ENCODE data around the gene LCN15. TPM values are rescaled to one million over a fixed set of nuclear protein-coding genes. Genes with fewer than 3 reads are reported as not detected.

Gene LCN15
- total and polyA plus RNA-seq, 2 of the 13 experiments (the other 11 are each of a cell fraction or from before 2014, with no cell fraction given) = 1.3 to 53.7 TPM

DNA sequence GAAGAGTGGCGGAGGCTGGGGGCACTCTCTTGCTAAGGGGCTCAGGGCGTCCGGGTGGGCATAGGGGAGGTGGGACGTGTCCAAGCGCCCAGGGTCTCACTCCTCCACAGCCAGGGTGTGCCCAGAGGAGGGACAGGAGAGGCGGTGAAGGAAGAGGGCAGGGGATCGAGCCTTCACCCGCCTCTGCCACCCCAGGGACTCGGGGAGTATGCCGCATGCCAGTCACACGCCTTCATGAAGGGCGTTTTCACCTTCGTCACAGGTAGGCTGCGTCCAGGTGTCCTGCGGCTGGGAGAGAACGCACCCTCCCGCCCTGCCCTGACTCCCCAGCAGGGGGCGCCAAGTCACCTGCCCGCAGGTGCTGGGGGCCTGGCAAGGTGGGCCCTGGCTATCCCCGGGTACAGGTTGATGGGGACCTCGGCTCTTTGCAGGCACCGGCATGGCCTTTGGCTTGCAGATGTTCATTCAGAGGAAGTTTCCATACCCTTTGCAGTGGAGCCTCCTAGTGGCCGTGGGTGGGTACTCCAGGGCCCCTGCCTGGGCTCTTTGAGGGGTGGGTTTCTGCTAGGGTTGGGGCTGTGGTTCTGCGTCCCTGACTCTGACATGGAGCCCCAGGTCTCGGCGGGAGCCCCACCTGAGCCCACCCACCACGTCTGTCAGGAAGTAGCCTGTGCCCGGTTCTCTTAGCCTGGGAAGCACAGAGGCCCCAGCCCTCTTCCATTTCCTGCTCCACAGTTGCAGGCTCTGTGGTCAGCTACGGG, 27.4 kb upstream of the LCN15 start (continued):
- TF ChIP-seq ZNF430 (CRISPR knock-in tag; IDR thresholded peaks at IDR 0.05) = 0 out of 2 replicates have a peak, but pooled peaks have one; percentile 32
- TF ChIP-seq IRF2 (CRISPR knock-in tag; IDR thresholded peaks at IDR 0.05) = no peak; the same call in 1 of the 2 replicates
- TF ChIP-seq ZNF577 (CRISPR knock-in tag; IDR thresholded peaks at IDR 0.05; ENCODE audit: borderline replicate concordance, low read depth) = no peak
- TF ChIP-seq HOXA3 (CRISPR knock-in tag; IDR thresholded peaks at IDR 0.05) = 0 out of 2 replicates have a peak, but pooled peaks have one; percentile 22
- no peak for TF ChIP-seq NFRKB (IDR thresholded peaks at IDR 0.05)
- TF ChIP-seq, protein P1, sequence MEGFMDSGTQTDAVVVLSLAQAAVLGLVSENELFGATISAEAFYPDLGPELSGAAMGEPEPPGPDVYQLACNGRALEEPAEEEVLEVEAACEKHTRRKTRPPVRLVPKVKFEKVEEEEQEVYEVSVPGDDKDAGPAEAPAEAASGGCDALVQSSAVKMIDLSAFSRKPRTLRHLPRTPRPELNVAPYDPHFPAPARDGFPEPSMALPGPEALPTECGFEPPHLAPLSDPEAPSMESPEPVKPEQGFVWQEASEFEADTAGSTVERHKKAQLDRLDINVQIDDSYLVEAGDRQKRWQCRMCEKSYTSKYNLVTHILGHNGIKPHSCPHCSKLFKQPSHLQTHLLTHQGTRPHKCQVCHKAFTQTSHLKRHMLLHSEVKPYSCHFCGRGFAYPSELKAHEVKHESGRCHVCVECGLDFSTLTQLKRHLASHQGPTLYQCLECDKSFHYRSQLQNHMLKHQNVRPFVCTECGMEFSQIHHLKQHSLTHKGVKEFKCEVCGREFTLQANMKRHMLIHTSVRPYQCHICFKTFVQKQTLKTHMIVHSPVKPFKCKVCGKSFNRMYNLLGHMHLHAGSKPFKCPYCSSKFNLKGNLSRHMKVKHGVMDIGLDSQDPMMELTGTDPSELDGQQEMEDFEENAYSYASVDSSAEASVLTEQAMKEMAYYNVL (CRISPR knock-in tag; IDR thresholded peaks at IDR 0.05; ENCODE audit: borderline replicate concordance) = 0 out of 2 replicates have a peak, but pooled peaks have one; percentile 56
- TF ChIP-seq, protein P2, sequence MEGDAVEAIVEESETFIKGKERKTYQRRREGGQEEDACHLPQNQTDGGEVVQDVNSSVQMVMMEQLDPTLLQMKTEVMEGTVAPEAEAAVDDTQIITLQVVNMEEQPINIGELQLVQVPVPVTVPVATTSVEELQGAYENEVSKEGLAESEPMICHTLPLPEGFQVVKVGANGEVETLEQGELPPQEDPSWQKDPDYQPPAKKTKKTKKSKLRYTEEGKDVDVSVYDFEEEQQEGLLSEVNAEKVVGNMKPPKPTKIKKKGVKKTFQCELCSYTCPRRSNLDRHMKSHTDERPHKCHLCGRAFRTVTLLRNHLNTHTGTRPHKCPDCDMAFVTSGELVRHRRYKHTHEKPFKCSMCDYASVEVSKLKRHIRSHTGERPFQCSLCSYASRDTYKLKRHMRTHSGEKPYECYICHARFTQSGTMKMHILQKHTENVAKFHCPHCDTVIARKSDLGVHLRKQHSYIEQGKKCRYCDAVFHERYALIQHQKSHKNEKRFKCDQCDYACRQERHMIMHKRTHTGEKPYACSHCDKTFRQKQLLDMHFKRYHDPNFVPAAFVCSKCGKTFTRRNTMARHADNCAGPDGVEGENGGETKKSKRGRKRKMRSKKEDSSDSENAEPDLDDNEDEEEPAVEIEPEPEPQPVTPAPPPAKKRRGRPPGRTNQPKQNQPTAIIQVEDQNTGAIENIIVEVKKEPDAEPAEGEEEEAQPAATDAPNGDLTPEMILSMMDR (CRISPR knock-in tag; IDR thresholded peaks at IDR 0.05) = peak; percentile 95
- TF ChIP-seq RARA (CRISPR knock-in tag; IDR thresholded peaks at IDR 0.05) = no peak
- peak; percentile 51; the same call in 1 of the 2 replicates for TF ChIP-seq GATAD2A (CRISPR knock-in tag; IDR thresholded peaks at IDR 0.05)
- TF ChIP-seq MYC (CRISPR knock-in tag; IDR thresholded peaks at IDR 0.05; ENCODE audit: borderline replicate concordance) = 0 out of 2 replicates have a peak, but pooled peaks have one; percentile 60
- TF ChIP-seq ZNF530 (CRISPR knock-in tag; IDR thresholded peaks at IDR 0.05; ENCODE audit: low read depth) = no peak
- TF ChIP-seq FOSL1 (CRISPR knock-in tag; IDR thresholded peaks at IDR 0.05; ENCODE audit: borderline replicate concordance) = no peak
- peak; percentile 31; the same call in 1 of the 2 replicates for TF ChIP-seq GATAD1 (CRISPR knock-in tag; IDR thresholded peaks at IDR 0.05)
- TF ChIP-seq FOXK1 (CRISPR knock-in tag; IDR thresholded peaks at IDR 0.05; ENCODE audit: borderline replicate concordance, low read depth) = no peak
- TF ChIP-seq ZNF34 (CRISPR knock-in tag; IDR thresholded peaks at IDR 0.05; ENCODE audit: borderline replicate concordance) = no peak
- peak; percentile 50 for TF ChIP-seq PHF8 (CRISPR knock-in tag; IDR thresholded peaks at IDR 0.05)
- TF ChIP-seq SRSF1 (optimal IDR thresholded peaks at IDR 0.05; ENCODE audit: low read depth, low read length) = no peak
- TF ChIP-seq BORCS8-MEF2B (CRISPR knock-in tag; IDR thresholded peaks at IDR 0.05) = no peak
- TF ChIP-seq, protein P3, sequence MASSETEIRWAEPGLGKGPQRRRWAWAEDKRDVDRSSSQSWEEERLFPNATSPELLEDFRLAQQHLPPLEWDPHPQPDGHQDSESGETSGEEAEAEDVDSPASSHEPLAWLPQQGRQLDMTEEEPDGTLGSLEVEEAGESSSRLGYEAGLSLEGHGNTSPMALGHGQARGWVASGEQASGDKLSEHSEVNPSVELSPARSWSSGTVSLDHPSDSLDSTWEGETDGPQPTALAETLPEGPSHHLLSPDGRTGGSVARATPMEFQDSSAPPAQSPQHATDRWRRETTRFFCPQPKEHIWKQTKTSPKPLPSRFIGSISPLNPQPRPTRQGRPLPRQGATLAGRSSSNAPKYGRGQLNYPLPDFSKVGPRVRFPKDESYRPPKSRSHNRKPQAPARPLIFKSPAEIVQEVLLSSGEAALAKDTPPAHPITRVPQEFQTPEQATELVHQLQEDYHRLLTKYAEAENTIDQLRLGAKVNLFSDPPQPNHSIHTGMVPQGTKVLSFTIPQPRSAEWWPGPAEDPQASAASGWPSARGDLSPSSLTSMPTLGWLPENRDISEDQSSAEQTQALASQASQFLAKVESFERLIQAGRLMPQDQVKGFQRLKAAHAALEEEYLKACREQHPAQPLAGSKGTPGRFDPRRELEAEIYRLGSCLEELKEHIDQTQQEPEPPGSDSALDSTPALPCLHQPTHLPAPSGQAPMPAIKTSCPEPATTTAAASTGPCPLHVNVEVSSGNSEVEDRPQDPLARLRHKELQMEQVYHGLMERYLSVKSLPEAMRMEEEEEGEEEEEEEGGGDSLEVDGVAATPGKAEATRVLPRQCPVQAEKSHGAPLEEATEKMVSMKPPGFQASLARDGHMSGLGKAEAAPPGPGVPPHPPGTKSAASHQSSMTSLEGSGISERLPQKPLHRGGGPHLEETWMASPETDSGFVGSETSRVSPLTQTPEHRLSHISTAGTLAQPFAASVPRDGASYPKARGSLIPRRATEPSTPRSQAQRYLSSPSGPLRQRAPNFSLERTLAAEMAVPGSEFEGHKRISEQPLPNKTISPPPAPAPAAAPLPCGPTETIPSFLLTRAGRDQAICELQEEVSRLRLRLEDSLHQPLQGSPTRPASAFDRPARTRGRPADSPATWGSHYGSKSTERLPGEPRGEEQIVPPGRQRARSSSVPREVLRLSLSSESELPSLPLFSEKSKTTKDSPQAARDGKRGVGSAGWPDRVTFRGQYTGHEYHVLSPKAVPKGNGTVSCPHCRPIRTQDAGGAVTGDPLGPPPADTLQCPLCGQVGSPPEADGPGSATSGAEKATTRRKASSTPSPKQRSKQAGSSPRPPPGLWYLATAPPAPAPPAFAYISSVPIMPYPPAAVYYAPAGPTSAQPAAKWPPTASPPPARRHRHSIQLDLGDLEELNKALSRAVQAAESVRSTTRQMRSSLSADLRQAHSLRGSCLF (CRISPR knock-in tag; IDR thresholded peaks at IDR 0.05; ENCODE audit: borderline replicate concordance) = no peak
- TF ChIP-seq TARDBP (CRISPR knock-in tag; IDR thresholded peaks at IDR 0.05) = 0 out of 2 replicates have a peak, but pooled peaks have one; percentile 31
